Activated CD8-positive, alpha-beta memory T cell treated with anti-CD3 and anti-CD28 coated beads for 1 hour (primary cell): ENCODE results near the gene PCSK5.
"Not testable (repeated sequence)": the region's sequence is repeated elsewhere in the genome, so short reads cannot be mapped to it uniquely, and the experiment has no call there.

Source experiments
- DNase-seq, 2 donors: peaks; one replicate each; pipeline ENCODE4 v3.0.0-alpha.2; 2020; ENCODE audit warnings: low read depth in 1 of 2; ENCODE audit errors: extremely low read depth in 1 of 2

PCSK5 gene

DNA sequence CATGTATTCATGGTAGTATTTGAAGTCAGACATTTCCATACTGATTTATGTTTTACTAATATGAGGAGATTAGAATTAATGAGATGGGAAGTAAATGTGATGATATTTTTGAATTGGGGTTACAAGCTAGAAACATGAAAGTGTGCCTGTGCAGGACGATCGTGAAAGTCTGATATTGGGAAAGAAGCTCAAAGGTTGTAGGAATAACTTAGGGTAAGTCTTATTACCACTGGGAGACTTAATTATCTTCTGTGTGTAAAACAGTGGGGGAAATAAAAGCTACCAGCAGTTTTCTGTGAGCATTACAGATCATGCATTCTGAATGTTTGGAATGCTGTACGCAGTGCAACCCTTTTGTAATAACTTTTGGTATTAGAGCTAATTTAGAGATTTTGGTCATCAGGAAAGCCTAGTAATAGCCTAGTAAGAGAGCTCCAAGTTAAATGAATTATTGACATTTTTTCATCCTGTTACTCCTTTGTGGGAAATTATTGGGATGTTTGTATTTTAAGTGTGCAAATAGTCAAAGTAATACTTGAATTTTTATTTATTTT, 153.9 kb downstream of the PCSK5 start:
- DNase-seq: no peak

DNA sequence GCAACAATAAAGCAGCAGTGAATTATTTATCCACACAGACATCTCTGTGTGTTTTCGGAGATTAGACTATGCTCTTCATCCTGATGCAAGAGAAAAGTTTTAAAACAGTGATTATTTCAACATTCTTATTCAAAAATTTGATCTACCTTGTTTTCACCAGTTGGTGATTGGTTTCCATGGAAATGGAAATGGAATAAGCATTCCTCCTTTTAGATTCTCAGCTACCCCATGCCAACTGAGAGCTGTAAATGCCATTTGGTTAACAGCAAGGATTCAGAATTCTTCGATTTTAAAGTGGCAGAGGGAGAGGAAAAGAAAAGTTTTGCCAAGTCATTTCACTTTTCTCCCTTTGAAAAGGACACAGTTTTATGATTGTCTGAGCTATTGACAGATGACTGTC, 154.7 kb downstream of the PCSK5 start:
- DNase-seq: no peak

DNA sequence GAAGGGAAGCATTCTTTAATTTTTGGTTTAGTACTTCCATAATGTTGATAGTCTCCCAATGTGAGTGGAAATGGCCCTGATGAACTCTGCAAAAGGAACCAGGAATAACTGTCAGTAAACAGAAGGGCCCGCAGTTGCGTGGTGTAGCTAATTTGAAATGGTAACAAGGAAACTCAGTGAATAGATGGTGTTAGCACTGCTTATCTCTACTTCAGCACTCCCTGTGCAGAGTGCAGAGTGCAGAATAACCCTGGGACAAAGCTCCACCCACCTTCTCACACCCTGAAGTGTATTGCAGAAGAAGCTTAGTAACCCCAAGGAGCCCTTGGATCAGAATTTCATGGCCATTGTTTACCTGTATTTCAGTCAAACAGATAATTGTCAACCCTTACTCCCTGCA, 158.9 kb downstream of the PCSK5 start:
- no peak for DNase-seq

DNA sequence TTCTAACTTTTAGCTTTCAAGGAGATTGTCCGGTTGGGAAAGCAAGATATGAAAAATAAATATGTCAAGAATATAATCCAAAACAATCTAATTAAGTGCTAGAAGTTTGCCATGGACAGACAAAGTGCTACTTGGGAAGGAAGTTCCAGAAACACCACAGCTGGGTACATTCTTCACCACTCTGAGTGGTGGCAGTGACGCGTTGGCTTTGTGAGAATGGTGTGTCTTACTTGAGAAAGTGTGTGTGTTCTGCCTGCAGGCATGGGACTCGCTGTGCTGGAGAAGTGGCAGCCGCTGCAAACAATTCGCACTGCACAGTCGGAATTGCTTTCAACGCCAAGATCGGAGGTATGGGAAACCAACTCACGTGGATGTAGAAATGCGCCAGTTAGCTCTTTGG, 177.2 kb downstream of the PCSK5 start:
- DNase-seq: no peak

GRCh38 chr9:76077537-76077936, 187.1 kb downstream of the PCSK5 start:
- DNase-seq: no peak

GRCh38 chr9:76081281-76081680, 190.8 kb downstream of the PCSK5 start:
- DNase-seq: not testable (repeated sequence)

- no peak for DNase-seq
These were observed 191.6 kb downstream of the PCSK5 start for GRCh38 chr9:76082057-76082456.

DNA sequence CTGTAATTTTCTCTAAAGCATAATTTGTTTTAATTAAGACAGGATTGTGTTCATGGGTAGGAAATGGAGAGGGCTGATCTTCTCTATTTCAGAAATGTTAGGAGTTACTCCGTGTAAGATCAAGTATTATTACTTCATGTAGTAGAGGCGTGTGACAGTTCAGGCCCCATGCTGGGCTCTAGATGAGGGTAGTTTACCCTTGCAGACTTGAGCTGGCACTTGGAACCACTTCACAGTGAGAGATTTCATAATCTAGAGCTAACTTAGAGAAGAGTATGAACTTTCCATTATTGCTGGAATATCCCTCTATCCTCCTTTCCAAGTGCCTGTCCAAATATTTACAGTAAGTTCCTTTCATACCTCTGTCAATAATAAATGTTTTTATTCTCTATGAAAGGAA, 195.1 kb downstream of the PCSK5 start:
- DNase-seq: no peak

DNA sequence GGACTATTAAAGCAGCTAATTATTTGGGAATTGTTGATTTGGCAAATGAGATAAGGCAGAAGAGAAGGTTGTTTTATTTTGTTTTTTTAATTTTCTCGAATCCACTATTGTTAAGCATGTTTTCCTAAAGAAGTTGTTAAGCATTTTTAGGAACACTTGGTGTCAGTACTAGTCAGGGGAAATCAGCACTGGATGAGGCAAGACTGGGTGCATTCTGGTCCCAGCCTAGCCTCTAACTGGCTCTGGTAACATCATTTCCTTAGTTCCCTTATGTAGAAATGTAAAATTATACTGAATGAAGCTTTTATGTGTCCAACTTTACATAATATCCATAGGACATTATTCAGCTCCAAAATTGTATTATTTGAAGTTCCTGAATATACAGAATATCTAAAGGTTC, 196.1 kb downstream of the PCSK5 start:
- no peak for DNase-seq

- no peak for DNase-seq
These were observed 197.5 kb downstream of the PCSK5 start for GRCh38 chr9:76087976-76088375.

GRCh38 chr9:76090330-76090729, 199.9 kb downstream of the PCSK5 start:
- DNase-seq: no peak

- DNase-seq: no peak
These were observed 200.4 kb downstream of the PCSK5 start for GRCh38 chr9:76090909-76091308.

- no peak for DNase-seq
These were observed 202.1 kb downstream of the PCSK5 start for GRCh38 chr9:76092572-76092971.

- DNase-seq: no peak
These were observed 205.1 kb downstream of the PCSK5 start for GRCh38 chr9:76095585-76095984.

GRCh38 chr9:76099516-76099915, 209.0 kb downstream of the PCSK5 start:
- no peak for DNase-seq

GRCh38 chr9:76101075-76101474, 210.6 kb downstream of the PCSK5 start:
- DNase-seq: no peak

- DNase-seq: no peak
These were observed 211.0 kb downstream of the PCSK5 start for GRCh38 chr9:76101491-76101890.

DNA sequence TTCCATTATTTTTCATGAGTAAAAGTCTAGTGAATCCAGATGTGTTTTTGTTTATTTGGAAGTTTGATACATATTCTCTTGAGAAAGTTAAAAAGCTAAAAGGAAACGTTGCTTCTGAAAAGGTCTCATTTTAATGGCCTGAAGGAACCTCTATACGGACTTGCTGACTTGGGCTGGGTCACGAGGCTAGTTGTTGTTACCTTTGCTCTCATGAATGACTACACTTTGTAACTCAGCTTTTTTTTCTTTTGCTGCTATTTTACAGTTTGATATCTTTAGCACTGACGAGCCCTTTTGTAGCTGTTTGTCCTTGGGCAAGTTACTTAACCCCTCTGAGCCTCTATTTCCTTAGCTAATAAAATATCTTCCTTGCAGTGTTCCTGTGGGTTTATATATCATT, 211.5 kb downstream of the PCSK5 start:
- no peak for DNase-seq

DNA sequence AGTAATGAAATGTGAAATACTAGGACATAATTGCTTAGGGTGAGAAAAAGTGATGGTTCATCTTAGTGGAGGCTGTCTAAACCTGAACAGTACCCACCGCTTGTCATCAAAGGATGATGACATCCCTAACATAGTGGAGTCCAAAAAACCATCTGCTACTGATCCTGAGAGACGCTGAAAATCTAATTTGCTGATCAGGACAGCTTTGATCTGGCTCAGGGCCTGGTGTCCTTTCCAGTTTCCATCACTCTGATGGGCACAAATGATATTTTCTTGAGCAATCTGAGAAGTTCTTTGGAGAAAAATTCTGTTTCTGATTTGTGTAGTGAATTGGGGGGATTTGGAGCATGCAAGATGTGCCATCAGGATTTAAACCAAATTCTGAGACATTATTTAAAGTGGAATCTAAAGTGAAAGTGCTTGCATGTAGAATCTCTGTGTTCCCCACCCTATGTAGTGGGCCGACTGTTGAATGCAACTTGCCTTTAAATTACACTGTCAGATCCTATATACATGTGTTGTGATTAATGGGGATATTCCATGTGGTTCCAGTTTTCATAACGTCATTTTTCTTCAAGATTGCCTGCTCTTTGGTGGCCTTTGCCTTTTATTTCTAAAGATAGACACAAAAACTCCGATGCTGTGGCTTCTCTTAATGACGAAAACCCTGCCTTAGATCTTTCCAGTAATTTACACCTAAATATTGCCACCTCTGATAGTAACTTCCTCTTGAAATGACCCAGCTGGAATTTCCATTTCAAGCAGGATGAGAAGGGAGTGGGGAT, 213.2 kb downstream of the PCSK5 start:
- no peak for DNase-seq

DNA sequence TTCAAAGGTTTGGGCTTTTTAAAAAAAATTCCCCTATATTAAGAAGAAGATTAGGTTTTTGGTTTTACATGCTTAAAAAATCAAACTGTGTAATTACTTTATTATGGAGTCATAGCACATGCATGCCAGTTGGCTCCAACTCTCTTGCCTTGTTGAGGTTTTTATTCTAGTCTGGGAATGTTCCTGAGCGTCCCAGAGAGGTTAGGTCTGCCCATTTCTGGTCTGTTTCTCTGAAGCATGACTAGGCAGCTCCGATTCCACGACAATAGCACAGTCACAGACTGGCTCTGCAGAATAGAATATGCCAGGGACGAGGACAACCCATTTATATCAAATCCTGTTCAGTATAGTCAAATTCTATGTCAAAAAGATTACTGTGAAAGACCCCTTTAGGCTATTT, 217.0 kb downstream of the PCSK5 start:
- no peak for DNase-seq

- no peak for DNase-seq
These were observed 219.5 kb downstream of the PCSK5 start for GRCh38 chr9:76109953-76110352.

- DNase-seq: no peak
These were observed 221.7 kb downstream of the PCSK5 start for GRCh38 chr9:76112151-76112550.

DNA sequence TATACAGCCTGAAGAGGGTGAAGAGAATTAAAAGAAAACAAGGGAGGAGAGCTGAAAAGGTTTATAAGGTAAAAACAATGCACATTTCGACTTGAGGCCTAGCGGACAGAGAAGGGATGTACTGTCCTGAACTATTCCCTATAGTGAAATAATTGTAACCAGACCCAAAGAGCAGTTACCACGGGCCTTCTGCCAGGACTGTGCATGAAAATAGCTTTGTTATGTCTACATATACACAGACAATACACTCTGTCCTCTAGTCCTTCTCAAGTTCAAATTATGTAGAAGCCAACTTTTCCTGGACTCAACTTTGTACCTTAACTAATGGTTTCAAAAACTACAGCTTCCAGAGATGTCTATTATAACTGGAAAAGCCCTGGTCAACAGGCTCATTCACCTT, 223.7 kb downstream of the PCSK5 start:
- no peak for DNase-seq
